Mesothelial cell of epicardium (in vitro differentiated cells): ENCODE results near the gene MFF. TPM values are rescaled to one million over a fixed set of nuclear protein-coding genes. Genes with fewer than 3 reads are reported as not detected.
A peak's percentile ranks its signal among the peaks of the same experiment; 100 is the strongest.
"Not testable (repeated sequence)": the region's sequence is repeated elsewhere in the genome, so short reads cannot be mapped to it uniquely, and the experiment has no call there.

Source experiments
- DNase-seq, 2 experiments: peaks; one replicate each; pipeline ENCODE4 v3.0.0; 2021; ENCODE audit warnings: low spot score in 2 of 2; ENCODE audit not compliant: unreplicated experiment in 2 of 2
- H3K27ac Mint-ChIP-seq: 2 replicates; pipeline ENCODE4 v1.8.0; 2021; ENCODE audit warnings: mixed read lengths
- H3K27me3 Mint-ChIP-seq: 2 replicates; pipeline ENCODE4 v1.8.0; 2021; ENCODE audit warnings: low read depth, mixed read lengths
- H3K36me3 Mint-ChIP-seq: 2 replicates; pipeline ENCODE4 v1.8.0; 2021; ENCODE audit warnings: mixed read lengths
- H3K4me1 Mint-ChIP-seq: 2 replicates; pipeline ENCODE4 v1.8.0; 2021; ENCODE audit warnings: mixed read lengths
- H3K4me3 Mint-ChIP-seq: 2 replicates; pipeline ENCODE4 v1.8.0; 2021; ENCODE audit warnings: mild to moderate bottlenecking, moderate library complexity, mixed read lengths
- H3K9me3 Mint-ChIP-seq: 2 replicates; pipeline ENCODE4 v1.8.0; 2021; ENCODE audit warnings: mixed read lengths
- total RNA-seq: library from RNA; stranded (reverse); gene quantifications from 3 replicates; pipeline ENCODE4 v1.2.1, GENCODE V29; 2021
- TF ChIP-seq, protein P1 (sequence below): fragments of 200-600 bp; sonication (generic); IDR thresholded peaks from one replicate; pipeline ENCODE4 v1.5.0; 2021; ENCODE audit warnings: antibody characterized with exemption; ENCODE audit not compliant: unreplicated experiment

MFF gene
- total RNA-seq, 1 donor from 2014 or later = 93.9 TPM

DNA sequence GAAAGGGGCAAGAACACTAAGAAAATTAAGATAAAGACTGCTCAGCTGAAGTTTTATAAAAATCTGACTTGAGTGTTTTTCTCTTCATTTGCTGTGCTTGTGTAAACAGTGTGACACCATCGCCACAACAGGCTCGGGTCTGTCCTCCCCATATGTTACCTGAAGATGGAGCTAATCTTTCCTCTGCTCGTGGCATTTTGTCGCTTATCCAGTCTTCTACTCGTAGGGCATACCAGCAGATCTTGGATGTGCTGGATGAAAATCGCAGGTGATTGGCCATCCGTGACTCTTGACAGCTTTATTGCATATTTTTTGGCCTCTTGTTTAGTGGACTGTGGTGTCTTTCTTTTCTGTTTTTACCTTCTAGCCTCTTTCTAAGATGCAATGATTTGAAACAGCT, 22.1 kb downstream of the MFF start:
- no peak overlapping the region for H3K27ac Mint-ChIP-seq
- no peak for DNase-seq
- no peaks in the 10 kb centered on the region for H3K27me3 Mint-ChIP-seq
- H3K4me3 Mint-ChIP-seq = no peak overlapping the region
- peaks cover 25% of the 10 kb centered on the region for H3K36me3 Mint-ChIP-seq
- H3K4me1 Mint-ChIP-seq = peaks cover 5% of the 10 kb centered on the region
- no peaks in the 10 kb centered on the region for H3K9me3 Mint-ChIP-seq
- TF ChIP-seq, protein P1, sequence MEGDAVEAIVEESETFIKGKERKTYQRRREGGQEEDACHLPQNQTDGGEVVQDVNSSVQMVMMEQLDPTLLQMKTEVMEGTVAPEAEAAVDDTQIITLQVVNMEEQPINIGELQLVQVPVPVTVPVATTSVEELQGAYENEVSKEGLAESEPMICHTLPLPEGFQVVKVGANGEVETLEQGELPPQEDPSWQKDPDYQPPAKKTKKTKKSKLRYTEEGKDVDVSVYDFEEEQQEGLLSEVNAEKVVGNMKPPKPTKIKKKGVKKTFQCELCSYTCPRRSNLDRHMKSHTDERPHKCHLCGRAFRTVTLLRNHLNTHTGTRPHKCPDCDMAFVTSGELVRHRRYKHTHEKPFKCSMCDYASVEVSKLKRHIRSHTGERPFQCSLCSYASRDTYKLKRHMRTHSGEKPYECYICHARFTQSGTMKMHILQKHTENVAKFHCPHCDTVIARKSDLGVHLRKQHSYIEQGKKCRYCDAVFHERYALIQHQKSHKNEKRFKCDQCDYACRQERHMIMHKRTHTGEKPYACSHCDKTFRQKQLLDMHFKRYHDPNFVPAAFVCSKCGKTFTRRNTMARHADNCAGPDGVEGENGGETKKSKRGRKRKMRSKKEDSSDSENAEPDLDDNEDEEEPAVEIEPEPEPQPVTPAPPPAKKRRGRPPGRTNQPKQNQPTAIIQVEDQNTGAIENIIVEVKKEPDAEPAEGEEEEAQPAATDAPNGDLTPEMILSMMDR = no peak

DNA sequence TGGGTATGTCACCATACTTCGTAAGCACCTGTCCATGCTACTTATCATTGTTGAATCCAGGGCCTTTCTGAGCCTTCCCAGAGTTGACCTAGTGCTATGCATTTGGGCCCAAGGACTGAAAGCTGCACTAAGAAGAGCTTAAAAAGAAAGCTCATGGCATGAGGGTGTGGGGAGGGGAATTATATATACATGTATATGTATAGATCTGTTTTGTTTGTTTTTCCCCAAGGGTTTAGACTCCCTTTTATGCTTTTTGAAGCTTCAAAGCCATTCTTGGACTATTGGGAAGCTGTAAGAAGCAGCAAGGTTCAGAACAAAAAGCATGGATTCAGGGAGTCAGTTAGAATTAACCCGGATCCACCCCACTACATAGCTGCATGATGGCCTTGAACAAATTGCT, 23.3 kb downstream of the MFF start:
- no peaks in the 10 kb centered on the region for H3K27me3 Mint-ChIP-seq
- H3K9me3 Mint-ChIP-seq = no peaks in the 10 kb centered on the region
- peaks cover 5% of the 10 kb centered on the region for H3K4me1 Mint-ChIP-seq
- H3K36me3 Mint-ChIP-seq = peaks cover 28% of the 10 kb centered on the region
- H3K27ac Mint-ChIP-seq = no peak overlapping the region
- no peak for DNase-seq
- TF ChIP-seq, protein P1 = no peak
- H3K4me3 Mint-ChIP-seq = no peak overlapping the region

DNA sequence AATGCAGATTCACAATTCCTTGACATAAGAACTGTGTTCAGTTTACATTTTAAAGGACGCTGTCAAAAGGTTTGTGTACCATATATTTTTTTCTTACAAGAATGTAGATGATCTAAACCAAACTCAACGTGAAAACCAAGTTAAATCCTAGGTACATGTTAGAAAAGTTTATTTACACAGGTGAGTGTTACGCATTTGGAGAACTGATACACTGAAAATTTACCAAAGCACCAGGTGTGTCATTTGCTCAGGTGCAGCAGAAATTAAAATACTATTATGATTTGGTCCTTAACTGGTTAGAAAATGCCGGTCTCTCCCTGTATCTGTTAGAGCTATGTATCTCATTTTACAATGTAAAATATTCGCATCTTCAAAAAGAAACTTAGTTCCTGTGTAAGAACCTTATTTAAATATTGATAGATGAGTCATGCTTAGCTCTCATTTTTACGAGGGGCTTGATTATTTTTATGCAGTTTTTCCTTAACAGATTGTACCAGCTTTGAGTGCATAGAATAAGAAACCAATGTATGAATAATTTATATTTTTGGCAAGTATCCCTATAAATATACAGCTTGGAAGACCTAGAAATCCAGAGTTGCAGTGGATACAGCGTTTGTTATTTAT, 25.1 kb downstream of the MFF start:
- Mint-ChIP-seq H3K9me3 (no peaks in the 10 kb centered on the region), H3K36me3 (peaks cover 29% of the 10 kb centered on the region), H3K4me1 (peaks cover 5% of the 10 kb centered on the region), H3K27me3 (no peaks in the 10 kb centered on the region), H3K27ac (no peak overlapping the region), H3K4me3 (no peak overlapping the region)
- TF ChIP-seq, protein P1 = no peak
- DNase-seq = no peak

DNA sequence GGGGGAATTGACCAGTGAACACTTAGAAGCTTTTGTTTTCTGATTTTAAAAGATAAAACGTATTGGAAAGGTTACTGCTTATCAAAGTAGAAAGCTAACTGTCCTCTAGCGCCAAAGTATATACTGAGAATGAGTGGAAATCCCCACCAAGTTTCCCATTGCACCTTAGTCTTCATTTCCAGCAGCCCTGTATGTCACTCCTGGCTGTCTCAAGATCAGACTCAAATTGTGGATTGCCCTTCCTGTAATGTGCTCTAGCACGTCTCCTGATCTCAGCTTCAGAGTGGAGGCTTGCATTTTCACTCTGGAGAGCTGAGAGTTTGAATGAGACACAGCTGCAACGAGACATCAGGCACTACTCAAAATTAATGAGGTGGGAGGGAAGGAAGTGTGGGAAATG, 26.6 kb downstream of the MFF start:
- Mint-ChIP-seq H3K4me3 (no peak overlapping the region), H3K4me1 (peaks cover 5% of the 10 kb centered on the region)

DNA sequence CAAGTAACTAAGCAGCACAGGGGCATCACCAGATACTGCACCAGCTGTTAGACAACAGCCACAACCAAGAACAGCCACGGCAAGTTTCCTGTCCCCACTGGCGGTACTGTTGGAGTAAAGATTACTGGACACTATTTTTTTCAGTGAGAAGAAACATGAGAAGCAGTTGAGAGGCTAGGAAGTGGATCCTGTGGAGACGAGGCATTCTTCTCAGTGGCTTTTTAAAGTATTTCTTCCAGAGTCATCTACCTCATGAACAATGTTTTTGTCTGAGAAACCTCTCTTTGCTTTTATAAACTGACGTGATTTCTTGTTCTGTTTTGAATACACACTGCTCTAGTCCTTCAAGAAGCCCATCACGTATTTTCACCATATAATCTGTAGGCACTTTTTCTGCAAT, 35.3 kb downstream of the MFF start:
- Mint-ChIP-seq H3K4me1 (peaks cover 6% of the 10 kb centered on the region), H3K36me3 (peaks cover 20% of the 10 kb centered on the region), H3K4me3 (no peak overlapping the region), H3K27me3 (no peaks in the 10 kb centered on the region), H3K9me3 (no peaks in the 10 kb centered on the region), H3K27ac (no peak overlapping the region)
- no peak for DNase-seq
- TF ChIP-seq, protein P1 = no peak

More for the DNA sequence above, 26.6 kb downstream of the MFF start:
- Mint-ChIP-seq H3K36me3 (peaks cover 24% of the 10 kb centered on the region), H3K27ac (no peak overlapping the region), H3K27me3 (no peaks in the 10 kb centered on the region), H3K9me3 (no peaks in the 10 kb centered on the region)
- TF ChIP-seq, protein P1 = no peak
- no peak for DNase-seq

DNA sequence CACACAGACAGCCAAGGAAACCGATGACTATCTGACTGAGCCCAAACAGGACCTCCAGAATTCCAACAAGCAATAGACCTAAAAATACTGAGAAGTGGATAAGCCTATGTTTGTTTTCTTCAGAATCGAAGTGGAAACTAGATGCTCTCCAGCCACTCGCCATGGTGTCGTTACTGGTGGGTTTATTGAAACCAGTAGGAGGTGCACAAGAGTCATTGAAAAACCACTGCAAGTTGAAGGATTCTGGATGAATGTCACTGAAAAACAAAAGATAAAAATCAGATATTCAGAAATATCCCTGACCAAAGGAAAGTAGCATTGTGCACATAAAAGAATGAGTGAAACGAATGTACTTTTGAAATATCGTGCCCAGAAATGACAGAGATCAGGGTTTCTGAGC, 38.7 kb downstream of the MFF start:
- Mint-ChIP-seq H3K4me1 (peaks cover 18% of the 10 kb centered on the region), H3K9me3 (no peaks in the 10 kb centered on the region), H3K4me3 (no peak overlapping the region), H3K27ac (no peak overlapping the region), H3K27me3 (no peaks in the 10 kb centered on the region), H3K36me3 (peaks cover 6% of the 10 kb centered on the region)
- TF ChIP-seq, protein P1 = no peak
- DNase-seq = no peak

DNA sequence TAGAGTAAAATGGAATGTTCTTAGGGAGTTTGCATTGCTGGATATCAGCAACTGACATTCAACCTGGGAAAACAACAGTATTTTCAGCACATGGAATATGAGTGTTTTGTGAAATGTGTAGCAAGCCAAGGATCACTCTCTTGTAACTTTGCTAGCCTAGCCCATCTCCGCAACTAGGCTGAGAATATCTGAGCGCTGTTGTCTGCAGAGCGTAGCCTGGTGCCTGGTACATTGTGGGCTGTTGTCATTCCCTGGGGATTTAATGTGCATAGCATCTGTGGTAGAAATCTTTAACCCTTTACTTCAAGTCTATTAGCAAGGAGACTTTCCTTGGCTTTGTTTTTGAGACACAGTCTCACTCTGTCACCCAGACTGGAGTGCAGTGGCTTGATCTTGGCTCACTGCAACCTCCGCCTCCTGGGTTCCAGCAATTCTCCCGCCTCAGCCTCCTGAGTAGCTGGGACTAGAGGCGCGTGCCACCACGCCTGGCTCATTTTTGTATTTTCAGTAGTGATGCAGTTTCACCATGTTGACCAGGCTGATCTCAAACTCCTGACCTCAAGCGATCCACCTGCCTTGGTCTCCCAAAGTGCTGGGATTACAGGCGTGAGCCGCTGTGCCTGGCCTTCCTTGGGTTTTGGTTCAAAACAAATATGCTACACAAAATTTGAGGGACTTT, 39.7 kb downstream of the MFF start:
- Mint-ChIP-seq H3K27ac (peak overlapping the region; percentile 82), H3K4me1 (peaks cover 18% of the 10 kb centered on the region)
- not testable (repeated sequence) for H3K4me3 Mint-ChIP-seq, DNase-seq, H3K9me3 Mint-ChIP-seq, H3K27me3 Mint-ChIP-seq, H3K36me3 Mint-ChIP-seq
